Endodermal cell (in vitro differentiated cells): ENCODE measurements around the gene GRIK4. TPM values are rescaled to one million over a fixed set of nuclear protein-coding genes. Genes with fewer than 3 reads are reported as not detected.

ENCODE experiments used
- DNase-seq: peaks from one replicate; pipeline ENCODE4 v3.0.0-alpha.2; 2017
- H3K27ac ChIP-seq: 2 replicates; pipeline ENCODE4 v1.5.1; 2013; ENCODE audit warnings: mild to moderate bottlenecking, low read depth, low read length, moderate library complexity
- H3K27me3 ChIP-seq: 2 replicates; pipeline ENCODE4 v1.6.1; 2013; ENCODE audit warnings: mild to moderate bottlenecking, low read length, moderate library complexity; ENCODE audit not compliant: insufficient read depth, control insufficient read depth, poor library complexity, severe bottlenecking
- H3K36me3 ChIP-seq: 2 replicates; pipeline ENCODE4 v1.7.0; 2013; ENCODE audit warnings: mild to moderate bottlenecking, low read length, moderate library complexity; ENCODE audit not compliant: control insufficient read depth, insufficient read depth
- H3K4me1 ChIP-seq: one replicate; pipeline ENCODE4 v1.7.0; 2013; ENCODE audit warnings: low read length; ENCODE audit not compliant: control insufficient read depth, insufficient read depth
- H3K4me3 ChIP-seq: 2 replicates; pipeline ENCODE4 v1.5.1; 2013; ENCODE audit warnings: mild to moderate bottlenecking, low read length, moderate library complexity
- H3K9ac ChIP-seq: 2 replicates; pipeline ENCODE4 v1.6.1; 2013; ENCODE audit warnings: mild to moderate bottlenecking, low read length, moderate library complexity; ENCODE audit not compliant: poor library complexity, severe bottlenecking; ENCODE audit errors: extremely low read depth
- H3K9me3 ChIP-seq: 2 replicates; pipeline ENCODE4 v1.6.1; 2013; ENCODE audit warnings: mild to moderate bottlenecking, low read length, moderate library complexity; ENCODE audit not compliant: control insufficient read depth
- H3K27ac Mint-ChIP-seq: 2 replicates; pipeline ENCODE4 v1.8.0; 2020; ENCODE audit warnings: mixed read lengths
- H3K27me3 Mint-ChIP-seq: 2 replicates; pipeline ENCODE4 v1.8.0; 2021; ENCODE audit warnings: mild to moderate bottlenecking, mixed read lengths; ENCODE audit not compliant: insufficient read depth
- H3K36me3 Mint-ChIP-seq: 2 replicates; pipeline ENCODE4 v1.8.0; 2020; ENCODE audit warnings: low read depth, mixed read lengths
- H3K4me1 Mint-ChIP-seq: 2 replicates; pipeline ENCODE4 v1.8.0; 2020; ENCODE audit warnings: mixed read lengths
- H3K4me3 Mint-ChIP-seq: 2 replicates; pipeline ENCODE4 v1.8.0; 2020; ENCODE audit warnings: mild to moderate bottlenecking, moderate library complexity, mixed read lengths
- H3K9me3 Mint-ChIP-seq: 2 replicates; pipeline ENCODE4 v1.8.0; 2020; ENCODE audit warnings: mild to moderate bottlenecking, mixed read lengths
- CTCF ChIP-seq: fragments of 200-600 bp; sonication (generic); conservative IDR thresholded peaks from 2 replicates; pipeline ENCODE4 v1.5.0; 2021; ENCODE audit warnings: antibody characterized with exemption, mild to moderate bottlenecking
- WGBS, 2 experiments: methylation state at CpG; one replicate each; pipeline versions ENCODE4 v1.1.5 to v1.1.7; 2013; ENCODE audit warnings: missing lambda C conversion rate in 2 of 2, mixed read lengths in 1 of 2; ENCODE audit not compliant: insufficient coverage in 1 of 2, insufficient read length in 1 of 2; 5-methylcytosine and 5-hydroxymethylcytosine counted together
- total RNA-seq, 2 donors: library from RNA; stranded (reverse); fragmentation: NEBNext Ultra II Directional in 1 of 2; extraction: Animal tissue kit (Norgen Biotek cat#: 25700) in 1 of 2; gene quantifications; 2 replicates in 1 of 2; 3 replicates in 1 of 2; pipeline ENCODE4 v1.2.1, GENCODE V29; 2021

Gene GRIK4
- total RNA-seq, 2 donors from 2014 or later: 1.7 to 3.5 TPM

- no peak overlapping the region for H3K27ac Mint-ChIP-seq
- H3K4me1 ChIP-seq: no peaks in the 10 kb centered on the region
- H3K4me3 ChIP-seq: no peak overlapping the region
- H3K36me3 ChIP-seq: no peaks in the 10 kb centered on the region
- H3K27ac ChIP-seq: no peak overlapping the region
- 93 to 96% methylated on average over 3 of the region's 3 CpGs for WGBS, 2 experiments
- no peaks in the 10 kb centered on the region for H3K27me3 ChIP-seq
- peaks cover 2% of the 10 kb centered on the region for H3K27me3 Mint-ChIP-seq
- no peak overlapping the region for H3K9ac ChIP-seq
- H3K9me3 ChIP-seq: no peaks in the 10 kb centered on the region
- H3K9me3 Mint-ChIP-seq: no peaks in the 10 kb centered on the region
- peaks cover 5% of the 10 kb centered on the region for H3K4me1 Mint-ChIP-seq
- DNase-seq: no peak
- TF ChIP-seq CTCF: no peak
- H3K36me3 Mint-ChIP-seq: no peaks in the 10 kb centered on the region
- no peak overlapping the region for H3K4me3 Mint-ChIP-seq
Measured at GRCh38 chr11:120959189-120959588, 447.6 kb downstream of the GRIK4 start.

GRCh38 chr11:120964857-120965256, 453.3 kb downstream of the GRIK4 start:
- H3K27ac Mint-ChIP-seq: no peak overlapping the region
- H3K27me3 Mint-ChIP-seq: peaks cover 2% of the 10 kb centered on the region
- Histone ChIP-seq H3K9me3 (no peaks in the 10 kb centered on the region), H3K9ac (no peak overlapping the region), H3K27me3 (no peaks in the 10 kb centered on the region), H3K4me3 (no peak overlapping the region), H3K27ac (no peak overlapping the region), H3K4me1 (no peaks in the 10 kb centered on the region), H3K36me3 (no peaks in the 10 kb centered on the region)
- H3K4me3 Mint-ChIP-seq: no peak overlapping the region
- DNase-seq: no peak
- H3K36me3 Mint-ChIP-seq: no peaks in the 10 kb centered on the region
- TF ChIP-seq CTCF: no peak
- WGBS, 2 experiments: 90 to 100% methylated on average over 1 of the region's 1 CpG
- no peaks in the 10 kb centered on the region for H3K4me1 Mint-ChIP-seq
- no peaks in the 10 kb centered on the region for H3K9me3 Mint-ChIP-seq

GRCh38 chr11:120966840-120967239, 455.3 kb downstream of the GRIK4 start:
- Histone ChIP-seq H3K9ac (no peak overlapping the region), H3K27me3 (no peaks in the 10 kb centered on the region), H3K9me3 (no peaks in the 10 kb centered on the region), H3K4me1 (no peaks in the 10 kb centered on the region), H3K4me3 (no peak overlapping the region), H3K27ac (no peak overlapping the region), H3K36me3 (no peaks in the 10 kb centered on the region)
- Mint-ChIP-seq H3K4me1 (peaks cover 1% of the 10 kb centered on the region), H3K4me3 (no peak overlapping the region), H3K27ac (no peak overlapping the region), H3K27me3 (no peaks in the 10 kb centered on the region), H3K36me3 (no peaks in the 10 kb centered on the region), H3K9me3 (no peaks in the 10 kb centered on the region)
- TF ChIP-seq CTCF: no peak
- WGBS, 2 experiments: 92 to 93% methylated on average over 7 to 14 of the region's 14 CpGs
- no peak for DNase-seq
